Retinal pigment epithelial cell (primary cell): Measurements from ENCODE around the gene WWOX.

ENCODE experiments used
- DNase-seq: peaks from one replicate; pipeline ENCODE4 v3.0.0-alpha.2; 2010; ENCODE audit warnings: low read depth
- H3K4me3 ChIP-seq: 2 replicates; pipeline ENCODE4 v1.5.1; 2011; ENCODE audit warnings: mild to moderate bottlenecking, low read length, control low read depth, moderate library complexity
- CTCF ChIP-seq: conservative IDR thresholded peaks from 2 replicates; pipeline ENCODE4 v1.5.1; 2011; ENCODE audit warnings: low read depth, low read length, control low read depth, inconsistent platforms

Gene WWOX

GRCh38 chr16:78635807-78636206, 536.4 kb downstream of the WWOX start:
- no peak for DNase-seq
- TF ChIP-seq CTCF = no peak
- H3K4me3 ChIP-seq = no peak overlapping the region

GRCh38 chr16:78638371-78638770, 538.9 kb downstream of the WWOX start:
- DNase-seq = no peak
- no peak overlapping the region for H3K4me3 ChIP-seq
- no peak for TF ChIP-seq CTCF

GRCh38 chr16:78639775-78640174, 540.3 kb downstream of the WWOX start:
- DNase-seq = no peak
- TF ChIP-seq CTCF = no peak
- H3K4me3 ChIP-seq = no peak overlapping the region

- DNase-seq = no peak
- TF ChIP-seq CTCF = no peak
- H3K4me3 ChIP-seq = no peak overlapping the region
These were observed 541.4 kb downstream of the WWOX start for GRCh38 chr16:78640886-78641285.

- no peak for TF ChIP-seq CTCF
- H3K4me3 ChIP-seq = no peak overlapping the region
- DNase-seq = no peak
These were observed 542.0 kb downstream of the WWOX start for GRCh38 chr16:78641433-78641832.

- TF ChIP-seq CTCF = no peak
- no peak for DNase-seq
- H3K4me3 ChIP-seq = no peak overlapping the region
These were observed 543.3 kb downstream of the WWOX start for GRCh38 chr16:78642621-78643285.

- DNase-seq = no peak
- H3K4me3 ChIP-seq = no peak overlapping the region
- no peak for TF ChIP-seq CTCF
These were observed 546.2 kb downstream of the WWOX start for GRCh38 chr16:78645657-78646056.
